ENCODE data around the gene ZGRF1.
"Not testable (repeated sequence)": the region's sequence is repeated elsewhere in the genome, so short reads cannot be mapped to it uniquely, and the experiment has no call there.

ZGRF1 gene

GRCh38 chr4:112492321-112492720 lies 144.4 kb downstream of the ZGRF1 start:
- in situ Hi-C loops (cut with HindIII; ENCODE audit: low sequenced_read_pairs) = no loop called here
- TF ChIP-seq CTCF (IDR thresholded peaks at IDR 0.05; ENCODE audit: low read depth, low read length, missing control alignments) = no peak
- no peak overlapping the region for H3K4me3 ChIP-seq (ENCODE audit: low read depth, low read length)
- DNase-seq (ENCODE audit: low read depth) = no peak

- DNase-seq (ENCODE audit: low read depth); H3K4me3 ChIP-seq (ENCODE audit: low read depth, low read length); in situ Hi-C loops (cut with HindIII; ENCODE audit: low sequenced_read_pairs): not testable (repeated sequence)
Measured at GRCh38 chr4:112490808-112491207, 145.9 kb downstream of the ZGRF1 start.
